Inferior parietal cortex (tissue), 1 donor: ENCODE measurements around the gene SLC6A17.

Source experiments
- DNase-seq: peaks from one replicate; pipeline ENCODE4 v3.0.0-alpha.2; 2016; ENCODE audit errors: extremely low spot score

The SLC6A17 gene

GRCh38 chr1:110240476-110241210 lies 90.3 kb downstream of the SLC6A17 start:
- DNase-seq = no peak

DNA sequence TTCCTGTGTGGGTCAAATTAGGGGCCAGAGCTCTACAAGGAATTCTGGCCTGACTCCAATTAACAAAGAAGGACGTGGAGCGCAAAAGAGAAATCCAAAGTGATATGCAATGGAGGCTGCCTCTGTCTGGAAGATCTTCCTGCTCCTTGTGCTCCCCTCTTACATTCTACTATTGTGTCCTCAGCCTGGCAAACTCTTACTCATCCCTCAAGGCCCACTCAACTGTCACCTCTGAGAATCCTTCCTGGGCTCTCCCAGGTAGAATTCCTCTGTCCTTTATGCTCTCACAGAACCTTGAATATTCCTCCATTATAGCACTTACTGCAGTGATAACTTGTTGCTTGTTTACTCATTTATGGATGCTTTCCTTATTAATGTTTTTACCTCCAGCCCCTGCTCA lies 91.2 kb downstream of the SLC6A17 start:
- no peak for DNase-seq

- no peak for DNase-seq
Measured at GRCh38 chr1:110242062-110242461, 91.8 kb downstream of the SLC6A17 start.

- no peak for DNase-seq
Measured at GRCh38 chr1:110242731-110243130, 92.4 kb downstream of the SLC6A17 start.

- DNase-seq = no peak
Measured at GRCh38 chr1:110243146-110243545, 92.9 kb downstream of the SLC6A17 start.

- DNase-seq = no peak
Measured at GRCh38 chr1:110243574-110243973, 93.3 kb downstream of the SLC6A17 start.

DNA sequence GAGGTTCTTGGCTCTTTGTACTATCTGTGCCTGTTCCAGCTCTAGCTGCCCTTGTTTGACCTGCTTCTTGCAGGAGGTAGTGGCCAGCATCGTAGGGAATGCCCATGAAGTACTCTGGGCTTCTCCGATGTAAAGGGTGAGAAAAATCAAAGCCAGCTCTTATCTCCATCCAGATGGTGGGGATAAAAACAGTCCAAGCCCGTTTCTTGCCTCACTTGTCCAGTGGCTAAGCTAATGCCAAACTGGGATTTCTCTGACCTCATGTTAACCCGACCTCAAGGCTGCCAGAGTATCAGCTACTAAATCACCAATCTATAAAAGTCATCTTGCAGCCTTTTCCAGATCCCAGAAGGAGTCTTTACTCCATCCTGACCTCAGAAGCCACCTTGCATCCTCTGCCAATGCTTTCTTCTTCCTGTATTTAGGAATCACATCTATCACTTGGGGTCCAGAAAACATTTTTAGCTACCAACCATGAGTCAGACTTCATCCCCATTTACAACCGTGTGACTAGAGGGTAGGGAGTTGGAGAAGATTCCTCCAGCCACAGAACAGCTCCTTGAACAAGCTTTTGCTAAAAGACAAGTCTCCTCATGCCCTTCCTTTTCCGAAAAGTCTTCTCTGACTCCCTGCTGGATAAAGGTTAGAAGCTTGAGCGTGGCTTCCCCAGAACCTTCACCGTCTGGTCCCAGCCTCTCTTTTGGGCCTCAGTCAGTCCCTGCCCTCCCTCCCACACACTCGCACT lies 95.8 kb downstream of the SLC6A17 start:
- no peak for DNase-seq

- no peak for DNase-seq
Measured at GRCh38 chr1:110248746-110249145, 98.5 kb downstream of the SLC6A17 start.

- DNase-seq = no peak
Measured at GRCh38 chr1:110249256-110249655, 99.0 kb downstream of the SLC6A17 start.

DNA sequence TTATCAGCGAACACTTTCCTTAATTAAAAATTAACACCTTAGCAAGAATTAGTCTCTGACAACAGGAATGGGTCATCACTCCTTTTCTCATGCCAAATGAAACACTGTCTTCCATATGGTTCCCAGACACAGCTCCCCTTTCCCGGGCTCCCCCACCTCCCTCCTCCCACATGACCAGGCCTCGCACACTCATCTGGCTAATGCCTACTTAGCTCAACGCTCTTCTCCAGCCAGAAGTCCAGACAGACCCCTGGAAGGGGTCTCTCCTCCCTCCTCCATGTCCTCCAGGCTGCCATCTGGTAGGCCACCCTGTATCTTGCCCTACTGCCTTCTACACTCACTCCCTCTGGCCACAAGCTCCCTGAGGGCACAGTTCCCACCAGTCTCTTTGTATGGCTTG lies 99.7 kb downstream of the SLC6A17 start:
- DNase-seq = no peak

DNA sequence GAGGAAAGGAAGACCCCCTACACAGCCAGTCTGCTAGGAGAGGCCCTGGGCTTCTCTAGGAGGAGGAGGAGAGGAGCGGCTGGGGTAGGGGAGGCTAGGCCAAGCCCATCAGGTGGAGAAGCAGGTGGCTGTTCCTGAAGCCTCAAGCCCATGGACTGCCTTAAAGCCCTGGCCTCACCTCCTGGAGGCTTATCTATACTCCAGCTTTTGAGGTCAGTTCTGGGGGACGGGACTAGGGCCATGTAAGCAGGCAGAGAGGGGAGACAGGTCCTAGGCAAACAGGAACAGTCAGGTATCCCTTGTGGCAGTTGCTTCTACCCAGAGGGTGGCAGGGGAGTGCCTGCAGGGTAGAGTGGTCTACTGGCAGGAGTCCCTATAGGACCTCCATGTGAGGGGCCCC lies 100.5 kb downstream of the SLC6A17 start:
- no peak for DNase-seq
